ENCODE results near the gene TRIM46.

TRIM46 gene

GRCh38 chr1:155176544-155177071 lies 3.0 kb downstream of the TRIM46 start:
- peak; percentile 89 for DNase-seq (ENCODE audit: extremely low spot score)
- TF ChIP-seq CTCF (IDR thresholded peaks at IDR 0.05; ENCODE audit: control extremely low read depth, extremely low read depth, low read depth, missing control alignments), result peak; percentile 94
- ChIA-PET POLR2A (no interaction called here), CTCF (interaction anchor here (0.7 to 11.6 kb wide), 15 partner anchors 9 to 206 kb away, joined by 3 to 167 read pairs (median 9); partner anchors contain the start of genes MTX1, SHC1 and THBS3)

- CTCF ChIA-PET, result interaction anchor here (0.7 to 11.6 kb wide), 14 partner anchors 9 to 207 kb away, joined by 3 to 167 read pairs (median 6); partner anchors contain the start of gene SHC1
- POLR2A ChIA-PET, result no interaction called here
- no peak for TF ChIP-seq CTCF (IDR thresholded peaks at IDR 0.05; ENCODE audit: control extremely low read depth, extremely low read depth, low read depth, missing control alignments)
- no peak for DNase-seq (ENCODE audit: extremely low spot score)
Measured at GRCh38 chr1:155177192-155177917, 3.7 kb downstream of the TRIM46 start.

- no peak for DNase-seq (ENCODE audit: extremely low spot score)
- POLR2A ChIA-PET, result interaction anchor here (0.6 kb wide), 1 partner anchor 17 kb away, joined by 3 read pairs; no protein-coding TSS in a partner anchor
- no peak for TF ChIP-seq CTCF (IDR thresholded peaks at IDR 0.05; ENCODE audit: control extremely low read depth, extremely low read depth, low read depth, missing control alignments)
- CTCF ChIA-PET, result interaction anchor here (0.7 to 11.6 kb wide), 12 partner anchors 8 to 93 kb away, joined by 3 to 167 read pairs (median 6); no protein-coding TSS in a partner anchor
Measured at GRCh38 chr1:155177918-155178281, 4.3 kb downstream of the TRIM46 start.

- POLR2A ChIA-PET, result interaction anchor here (0.6 kb wide), 1 partner anchor 16 kb away, joined by 3 read pairs; no protein-coding TSS in a partner anchor
- TF ChIP-seq CTCF (IDR thresholded peaks at IDR 0.05; ENCODE audit: control extremely low read depth, extremely low read depth, low read depth, missing control alignments), result no peak
- CTCF ChIA-PET, result interaction anchor here (1.8 to 11.6 kb wide), 5 partner anchors 11 to 87 kb away, joined by 6 to 167 read pairs (median 9); no protein-coding TSS in a partner anchor
- no peak for DNase-seq (ENCODE audit: extremely low spot score)
Measured at GRCh38 chr1:155178441-155179111, 4.9 kb downstream of the TRIM46 start.

- no peak for TF ChIP-seq CTCF (IDR thresholded peaks at IDR 0.05; ENCODE audit: control extremely low read depth, extremely low read depth, low read depth, missing control alignments)
- ChIA-PET POLR2A (no interaction called here), CTCF (interaction anchor here (1.0 to 11.6 kb wide), 5 partner anchors 12 to 88 kb away, joined by 3 to 167 read pairs (median 6); no protein-coding TSS in a partner anchor)
- DNase-seq (ENCODE audit: extremely low spot score), result no peak
Measured at GRCh38 chr1:155179112-155180031, 5.7 kb downstream of the TRIM46 start.

Measured in GM10248 (cell line).